ENCODE measurements around the gene BCL2L14. TPM values are rescaled to one million over a fixed set of nuclear protein-coding genes. Genes with fewer than 3 reads are reported as not detected.
"Not testable (repeated sequence)": the region's sequence is repeated elsewhere in the genome, so short reads cannot be mapped to it uniquely, and the experiment has no call there.

Gene BCL2L14
- total and polyA plus RNA-seq, 2 donors from 2014 or later, result 2.2 to 2.7 TPM

DNA sequence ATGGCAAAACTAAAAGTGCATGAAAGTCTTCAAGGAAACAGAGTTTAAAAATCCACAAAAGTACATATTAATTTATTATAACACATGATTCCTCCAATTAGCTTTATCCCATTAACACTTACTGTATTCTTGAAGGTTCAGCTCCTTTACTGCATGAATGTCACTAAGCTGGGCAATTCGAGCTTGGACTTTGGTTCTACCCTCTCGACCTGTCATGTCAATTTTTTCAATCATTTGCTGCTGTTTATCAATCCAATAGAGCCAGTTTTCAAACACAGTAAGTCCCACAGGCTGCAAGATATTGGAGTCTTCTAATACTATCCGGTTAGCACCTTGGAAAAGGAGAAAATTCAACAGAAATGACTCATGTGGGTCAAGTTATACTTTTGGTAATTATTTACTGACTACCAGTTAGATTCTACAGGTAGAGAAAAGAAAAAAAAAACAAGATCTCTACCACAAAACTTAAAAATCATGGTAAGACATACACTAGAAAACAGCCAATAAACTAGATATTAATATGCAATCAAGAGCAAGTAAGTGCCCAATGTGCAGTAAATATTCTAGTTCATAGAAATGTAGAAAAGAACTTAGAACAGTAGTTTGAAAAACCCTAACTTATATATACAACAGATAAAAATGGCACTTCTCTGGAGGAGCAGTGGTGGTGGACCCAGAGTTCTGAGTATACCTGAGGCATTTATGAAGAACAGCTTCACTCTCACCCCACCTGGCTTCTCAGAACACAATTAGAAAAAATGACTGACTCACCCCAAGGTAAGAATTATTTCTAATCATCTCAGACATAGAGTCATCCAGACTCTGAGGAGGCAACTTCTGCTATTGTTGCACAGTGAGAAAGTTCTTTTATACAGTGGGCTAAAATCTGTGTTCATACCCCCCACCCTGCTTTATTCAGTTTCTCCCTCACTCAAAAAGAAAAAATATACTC, 67.7 kb downstream of the BCL2L14 start:
- Histone ChIP-seq H3K9ac (ENCODE audit: low read length in 3 of 3) (no peak overlapping the region), H3K4me1 (ENCODE audit: control insufficient read depth in 2 of 3, insufficient read depth in 2 of 3, low read depth in 1 of 3, low read length in 3 of 3) (peaks cover 0 to 7% (median 0%) of the 10 kb centered on the region in 3 donors), H3K27me3 (ENCODE audit: control insufficient read depth, insufficient read depth, low read length) (no peaks in the 10 kb centered on the region), H3K9me3 (ENCODE audit: control insufficient read depth in 2 of 3, insufficient read depth in 1 of 3, low read length in 3 of 3) (no peaks in the 10 kb centered on the region), H3K27ac (ENCODE audit: low read depth in 2 of 2, low read length in 2 of 2) (no peak overlapping the region), H3K4me3 (ENCODE audit: low read length in 3 of 3) (no peak overlapping the region), H3K36me3 (ENCODE audit: control insufficient read depth in 2 of 3, insufficient read depth in 3 of 3, low read length in 3 of 3) (peaks cover 0 to 8% (median 6%) of the 10 kb centered on the region in 3 donors)
- no peak for FAIRE-seq
- intact Hi-C loops (cut with DNase I), result no loop called here
- DNase-seq, result no peak
- TF ChIP-seq, protein P1, sequence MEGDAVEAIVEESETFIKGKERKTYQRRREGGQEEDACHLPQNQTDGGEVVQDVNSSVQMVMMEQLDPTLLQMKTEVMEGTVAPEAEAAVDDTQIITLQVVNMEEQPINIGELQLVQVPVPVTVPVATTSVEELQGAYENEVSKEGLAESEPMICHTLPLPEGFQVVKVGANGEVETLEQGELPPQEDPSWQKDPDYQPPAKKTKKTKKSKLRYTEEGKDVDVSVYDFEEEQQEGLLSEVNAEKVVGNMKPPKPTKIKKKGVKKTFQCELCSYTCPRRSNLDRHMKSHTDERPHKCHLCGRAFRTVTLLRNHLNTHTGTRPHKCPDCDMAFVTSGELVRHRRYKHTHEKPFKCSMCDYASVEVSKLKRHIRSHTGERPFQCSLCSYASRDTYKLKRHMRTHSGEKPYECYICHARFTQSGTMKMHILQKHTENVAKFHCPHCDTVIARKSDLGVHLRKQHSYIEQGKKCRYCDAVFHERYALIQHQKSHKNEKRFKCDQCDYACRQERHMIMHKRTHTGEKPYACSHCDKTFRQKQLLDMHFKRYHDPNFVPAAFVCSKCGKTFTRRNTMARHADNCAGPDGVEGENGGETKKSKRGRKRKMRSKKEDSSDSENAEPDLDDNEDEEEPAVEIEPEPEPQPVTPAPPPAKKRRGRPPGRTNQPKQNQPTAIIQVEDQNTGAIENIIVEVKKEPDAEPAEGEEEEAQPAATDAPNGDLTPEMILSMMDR (IDR thresholded peaks at IDR 0.05; ENCODE audit: borderline replicate concordance, extremely low read depth, insufficient read depth), result no peak

DNA sequence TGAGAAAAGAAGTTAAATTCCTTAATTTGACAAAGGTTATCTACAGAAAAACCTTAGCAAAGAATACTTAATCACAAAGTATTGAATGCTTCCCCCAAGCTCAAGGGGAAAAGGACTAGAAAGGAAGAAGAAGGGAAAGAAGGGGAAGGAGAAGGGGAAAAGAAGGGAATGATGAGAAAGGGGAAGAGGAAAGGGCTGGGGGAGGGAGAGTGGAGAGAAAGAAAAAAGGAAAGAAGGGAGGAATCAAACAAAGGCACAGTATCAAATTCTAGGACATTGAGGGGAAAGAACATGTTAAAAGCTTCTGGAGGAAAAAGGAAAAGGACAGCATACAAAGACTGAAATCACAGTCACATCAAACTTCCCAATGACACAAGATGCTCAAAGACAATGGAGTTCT, 70.3 kb downstream of the BCL2L14 start:
- no peak overlapping the region for H3K4me3 ChIP-seq (ENCODE audit: low read length in 3 of 3)
- H3K9me3 ChIP-seq (ENCODE audit: control insufficient read depth in 2 of 3, insufficient read depth in 1 of 3, low read length in 3 of 3), result no peaks in the 10 kb centered on the region
- H3K27ac ChIP-seq (ENCODE audit: low read depth in 2 of 2, low read length in 2 of 2), result no peak overlapping the region
- TF ChIP-seq, protein P1 (IDR thresholded peaks at IDR 0.05; ENCODE audit: borderline replicate concordance, extremely low read depth, insufficient read depth), result no peak
- no peak for FAIRE-seq
- H3K9ac ChIP-seq (ENCODE audit: low read length in 3 of 3), result no peak overlapping the region
- H3K27me3 ChIP-seq (ENCODE audit: control insufficient read depth, insufficient read depth, low read length), result no peaks in the 10 kb centered on the region
- intact Hi-C loops (cut with DNase I), result no loop called here
- H3K36me3 ChIP-seq (ENCODE audit: control insufficient read depth in 2 of 3, insufficient read depth in 3 of 3, low read length in 3 of 3), result peaks cover 0 to 6% (median 4%) of the 10 kb centered on the region in 3 donors
- DNase-seq, result no peak
- H3K4me1 ChIP-seq (ENCODE audit: control insufficient read depth in 2 of 3, insufficient read depth in 2 of 3, low read depth in 1 of 3, low read length in 3 of 3), result peaks cover 0 to 7% (median 0%) of the 10 kb centered on the region in 3 donors

DNA sequence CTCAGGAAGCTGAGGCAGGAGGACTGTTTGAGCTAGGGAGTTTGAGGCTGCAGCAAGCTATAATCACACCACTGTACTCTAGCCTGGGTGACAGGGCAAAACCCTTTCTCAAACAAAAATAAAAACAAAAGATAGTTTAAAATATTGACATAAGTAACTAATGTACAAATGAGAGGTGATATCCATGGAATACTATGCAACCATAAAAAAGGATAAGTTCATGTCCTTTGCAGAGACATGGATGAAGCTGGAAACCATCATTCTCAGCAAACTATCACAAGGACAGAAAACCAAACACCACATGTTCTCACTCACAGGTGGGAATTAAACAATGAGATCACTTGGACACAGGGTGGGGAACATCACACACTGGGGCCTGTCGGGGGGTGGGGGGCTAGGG, 73.8 kb downstream of the BCL2L14 start:
- H3K36me3 ChIP-seq (ENCODE audit: control insufficient read depth in 2 of 3, insufficient read depth in 3 of 3, low read length in 3 of 3); H3K4me3 ChIP-seq (ENCODE audit: low read length in 3 of 3); FAIRE-seq; H3K4me1 ChIP-seq (ENCODE audit: control insufficient read depth in 2 of 3, insufficient read depth in 2 of 3, low read depth in 1 of 3, low read length in 3 of 3); DNase-seq; intact Hi-C loops (cut with DNase I); H3K9me3 ChIP-seq (ENCODE audit: control insufficient read depth in 2 of 3, insufficient read depth in 1 of 3, low read length in 3 of 3); H3K27ac ChIP-seq (ENCODE audit: low read depth in 2 of 2, low read length in 2 of 2); H3K9ac ChIP-seq (ENCODE audit: low read length in 3 of 3); H3K27me3 ChIP-seq (ENCODE audit: control insufficient read depth, insufficient read depth, low read length): not testable (repeated sequence)

DNA sequence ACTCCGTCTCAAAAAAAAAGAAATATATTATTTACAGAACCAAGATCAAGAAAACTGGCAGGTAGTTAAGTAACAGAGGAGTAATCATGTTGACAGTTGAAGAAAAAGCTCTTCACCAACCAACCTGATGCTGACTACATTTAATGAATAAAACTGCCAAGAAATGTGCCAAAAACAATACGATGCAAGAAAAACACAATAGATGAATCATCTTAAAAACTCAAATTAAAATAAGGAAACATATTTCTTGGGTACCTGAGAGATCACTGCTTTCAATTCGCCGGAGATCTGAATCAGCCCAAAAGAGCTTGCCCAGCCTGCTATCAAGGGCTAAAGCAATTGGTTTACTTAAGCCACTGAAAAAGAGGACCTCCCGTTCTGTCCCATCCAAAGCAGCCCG, 76.4 kb downstream of the BCL2L14 start:
- intact Hi-C loops (cut with DNase I), result no loop called here
- FAIRE-seq (no peak), DNase-seq (no peak)
- no peak overlapping the region for H3K4me3 ChIP-seq (ENCODE audit: low read length in 3 of 3)
- TF ChIP-seq, protein P1 (IDR thresholded peaks at IDR 0.05; ENCODE audit: borderline replicate concordance, extremely low read depth, insufficient read depth), result no peak
- no peaks in the 10 kb centered on the region for H3K4me1 ChIP-seq (ENCODE audit: control insufficient read depth in 2 of 3, insufficient read depth in 2 of 3, low read depth in 1 of 3, low read length in 3 of 3)
- H3K27me3 ChIP-seq (ENCODE audit: control insufficient read depth, insufficient read depth, low read length), result no peaks in the 10 kb centered on the region
- peaks cover 5 to 15% (median 9%) of the 10 kb centered on the region in 3 donors for H3K36me3 ChIP-seq (ENCODE audit: control insufficient read depth in 2 of 3, insufficient read depth in 3 of 3, low read length in 3 of 3)
- no peaks in the 10 kb centered on the region for H3K9me3 ChIP-seq (ENCODE audit: control insufficient read depth in 2 of 3, insufficient read depth in 1 of 3, low read length in 3 of 3)
- no peak overlapping the region for H3K27ac ChIP-seq (ENCODE audit: low read depth in 2 of 2, low read length in 2 of 2)
- no peak overlapping the region for H3K9ac ChIP-seq (ENCODE audit: low read length in 3 of 3)
